GM18508 (cell line): ENCODE results near the gene POU2AF2.
"Not testable (repeated sequence)": the region's sequence is repeated elsewhere in the genome, so short reads cannot be mapped to it uniquely, and the experiment has no call there.

Experiments used
- ATAC-seq: cut with Tn5 transposase; IDR thresholded peaks from one replicate; pipeline ENCODE4 v1.9.1; 2021; ENCODE audit warnings: moderate number of reproducible peaks; ENCODE audit not compliant: insufficient read depth, unreplicated experiment

POU2AF2 gene

GRCh38 chr11:111300569-111300968 is 55.0 kb downstream of the POU2AF2 start:
- no peak for ATAC-seq

DNA sequence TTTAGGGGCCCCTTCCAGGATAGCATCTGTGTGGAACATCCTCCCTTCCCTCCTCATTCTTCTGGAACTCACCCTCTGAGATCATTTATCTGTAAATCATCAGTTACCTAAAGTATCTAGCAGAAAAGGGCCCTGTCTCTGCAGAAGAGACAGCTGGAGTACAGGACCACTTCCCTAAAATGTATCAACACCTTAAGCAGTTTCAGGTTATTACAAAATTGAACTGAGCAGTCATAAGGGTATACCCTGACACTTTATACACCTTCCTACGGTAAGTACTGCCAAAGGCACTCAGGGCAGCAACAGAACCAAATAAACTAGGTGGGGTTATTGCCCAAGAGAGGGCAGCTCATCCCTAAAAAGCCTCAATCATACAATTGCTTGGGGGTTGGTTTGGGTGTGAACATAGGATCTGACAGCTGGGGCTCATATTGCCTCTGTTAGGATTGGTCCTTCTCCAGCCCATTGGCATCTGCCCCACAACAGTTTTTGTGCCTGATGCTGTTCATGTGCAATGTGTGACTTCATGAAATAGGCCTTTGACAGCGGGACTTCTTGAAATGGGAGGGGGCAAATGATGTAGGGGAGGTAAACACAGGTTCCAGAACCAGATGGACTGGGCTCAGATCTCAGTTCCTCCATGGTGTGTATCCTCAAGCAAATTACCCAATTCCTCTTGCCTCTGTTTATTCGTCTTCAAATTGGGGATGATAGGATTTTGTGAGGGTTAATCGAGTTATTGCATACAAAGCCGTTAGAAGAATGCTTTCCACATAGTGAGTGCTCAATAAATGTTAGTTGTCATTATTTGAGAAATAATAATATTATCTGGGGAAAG is 55.7 kb downstream of the POU2AF2 start:
- no peak for ATAC-seq

DNA sequence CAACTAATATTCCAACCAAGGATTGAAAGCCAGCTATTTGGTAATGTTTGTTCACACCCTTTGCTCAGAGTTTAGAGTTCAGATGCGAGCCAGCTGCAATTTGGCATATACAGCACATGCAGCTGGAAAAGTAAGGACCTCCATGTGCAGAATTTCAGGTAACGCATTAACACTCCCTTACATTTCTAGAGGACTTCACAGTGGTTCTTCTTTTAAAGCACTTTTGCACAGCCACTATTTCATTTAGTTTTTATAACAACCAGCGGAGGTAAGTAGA is 56.3 kb downstream of the POU2AF2 start:
- no peak for ATAC-seq

GRCh38 chr11:111302298-111302697 is 56.8 kb downstream of the POU2AF2 start:
- ATAC-seq: no peak

- ATAC-seq: no peak
These were observed 57.9 kb downstream of the POU2AF2 start for GRCh38 chr11:111303461-111303860.

- ATAC-seq: no peak
These were observed 59.8 kb downstream of the POU2AF2 start for GRCh38 chr11:111305162-111305802.

DNA sequence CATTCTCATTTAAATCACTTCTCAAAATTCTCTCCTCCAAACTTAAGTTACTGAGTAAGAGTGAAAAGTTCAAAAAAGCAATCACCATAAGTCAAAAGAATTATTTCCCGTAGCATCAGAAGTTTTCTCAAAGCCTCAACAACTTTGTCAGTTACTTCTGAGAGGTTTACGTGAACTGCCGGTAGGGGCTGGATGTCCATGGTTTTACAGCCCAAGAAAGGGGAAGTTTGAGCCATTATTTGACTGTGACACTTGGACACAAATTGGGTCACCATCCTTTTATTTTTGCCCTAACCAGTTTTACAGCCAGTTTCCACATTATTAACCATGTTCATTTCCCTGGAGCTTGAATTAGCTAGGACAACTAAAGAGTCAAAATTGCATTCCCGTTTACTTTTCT is 60.4 kb downstream of the POU2AF2 start:
- ATAC-seq: no peak

DNA sequence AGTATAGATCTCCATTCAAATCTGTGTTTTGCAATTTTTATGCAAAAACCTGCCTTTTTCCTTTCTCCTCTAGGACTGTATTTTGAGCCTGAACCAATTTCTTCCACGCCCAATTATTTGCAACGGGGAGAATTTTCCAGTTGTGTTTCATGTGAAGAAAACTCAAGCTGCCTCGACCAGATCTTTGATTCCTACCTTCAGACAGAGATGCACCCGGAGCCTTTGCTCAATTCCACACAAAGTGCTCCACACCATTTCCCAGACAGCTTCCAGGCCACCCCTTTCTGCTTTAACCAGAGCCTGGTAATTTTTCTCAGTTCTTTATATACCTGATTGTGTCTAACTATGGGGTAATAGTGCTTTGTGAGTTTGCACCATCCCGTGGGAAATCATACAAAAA is 60.8 kb downstream of the POU2AF2 start:
- no peak for ATAC-seq

- no peak for ATAC-seq
These were observed 62.1 kb downstream of the POU2AF2 start for GRCh38 chr11:111307472-111308108.

GRCh38 chr11:111308140-111308539 is 62.6 kb downstream of the POU2AF2 start:
- no peak for ATAC-seq

DNA sequence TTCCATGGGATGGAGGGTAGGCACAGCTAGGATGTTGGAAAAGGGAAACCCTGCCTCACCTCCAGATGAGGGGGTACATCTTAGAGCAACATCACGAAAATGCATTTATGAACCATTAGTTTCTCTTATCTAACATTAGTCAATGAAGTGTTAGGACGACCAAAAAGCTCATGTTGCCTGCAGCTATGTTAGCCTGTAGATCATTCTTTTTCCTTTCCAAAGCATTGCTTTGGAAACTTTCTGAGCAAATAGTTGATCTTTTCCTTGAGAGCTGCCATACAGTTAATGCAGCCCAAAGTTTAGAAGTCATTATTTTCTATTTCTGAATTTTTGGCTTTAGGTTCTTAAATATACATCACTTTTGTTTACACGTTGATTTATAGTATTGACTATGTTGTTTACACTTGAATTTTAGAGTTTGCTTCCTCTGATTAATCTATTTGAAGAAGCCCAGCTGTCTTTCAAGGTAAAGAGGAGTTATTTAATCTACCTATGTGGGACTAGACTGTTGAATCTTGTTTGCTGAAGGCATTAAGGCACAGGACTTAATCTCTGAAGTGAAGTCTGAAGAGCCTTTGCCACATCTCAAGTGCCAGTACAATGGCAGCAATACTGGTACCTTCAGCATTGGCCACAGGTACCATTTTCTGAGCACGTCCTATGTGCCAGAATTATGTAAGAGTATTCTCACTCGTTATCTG is 63.8 kb downstream of the POU2AF2 start:
- no peak for ATAC-seq

DNA sequence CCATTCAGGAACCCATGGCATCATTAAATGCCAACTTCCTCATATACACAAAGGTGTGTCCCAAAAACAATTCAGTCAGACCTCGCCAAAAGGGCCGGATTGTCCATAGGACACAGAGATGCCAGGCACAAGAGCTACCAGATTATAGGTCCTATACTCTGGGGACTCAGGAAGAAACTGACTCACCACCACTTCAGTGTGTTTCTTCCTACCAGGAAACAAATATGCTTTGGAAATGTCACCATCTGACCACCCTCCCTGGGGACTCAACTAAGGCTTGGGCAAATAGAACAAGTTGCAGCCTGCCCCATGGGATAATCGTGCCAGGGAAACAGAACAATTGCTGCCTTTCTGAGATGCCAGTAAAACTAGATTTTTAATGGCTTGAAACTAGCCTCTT is 64.6 kb downstream of the POU2AF2 start:
- ATAC-seq: no peak

- no peak for ATAC-seq
These were observed 65.2 kb downstream of the POU2AF2 start for GRCh38 chr11:111310723-111311122.

- ATAC-seq: no peak
These were observed 66.6 kb downstream of the POU2AF2 start for GRCh38 chr11:111312076-111312475.

DNA sequence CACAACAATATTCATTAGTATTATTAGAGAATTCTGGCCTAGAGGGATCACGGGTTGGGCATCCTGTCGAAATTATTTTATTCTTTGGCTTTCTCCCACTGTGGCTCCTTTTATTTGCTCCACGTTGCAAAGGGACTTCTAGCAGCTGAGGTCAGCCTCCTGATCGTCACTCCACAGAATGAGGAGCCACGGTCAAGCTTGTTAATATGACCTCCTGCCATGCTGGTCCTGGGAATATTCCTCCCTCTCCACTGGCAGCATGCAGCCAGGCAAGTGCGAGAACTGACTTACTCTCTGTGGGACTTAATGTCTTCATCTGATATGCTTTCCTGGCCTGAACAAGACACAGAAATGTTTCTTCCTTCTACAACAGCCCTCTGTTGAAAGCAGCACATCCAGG is 73.8 kb downstream of the POU2AF2 start:
- ATAC-seq: no peak

- ATAC-seq: not testable (repeated sequence)
These were observed 74.7 kb downstream of the POU2AF2 start for GRCh38 chr11:111320199-111320598.

- ATAC-seq: no peak
These were observed 75.4 kb downstream of the POU2AF2 start for GRCh38 chr11:111320728-111321568.

GRCh38 chr11:111322534-111322933 is 77.0 kb downstream of the POU2AF2 start:
- ATAC-seq: no peak

GRCh38 chr11:111324277-111324720 is 78.8 kb downstream of the POU2AF2 start:
- no peak for ATAC-seq

GRCh38 chr11:111325259-111325658 is 79.7 kb downstream of the POU2AF2 start:
- ATAC-seq: no peak
